ENCODE results near the gene MGST1.

- TF ChIP-seq, protein P1, sequence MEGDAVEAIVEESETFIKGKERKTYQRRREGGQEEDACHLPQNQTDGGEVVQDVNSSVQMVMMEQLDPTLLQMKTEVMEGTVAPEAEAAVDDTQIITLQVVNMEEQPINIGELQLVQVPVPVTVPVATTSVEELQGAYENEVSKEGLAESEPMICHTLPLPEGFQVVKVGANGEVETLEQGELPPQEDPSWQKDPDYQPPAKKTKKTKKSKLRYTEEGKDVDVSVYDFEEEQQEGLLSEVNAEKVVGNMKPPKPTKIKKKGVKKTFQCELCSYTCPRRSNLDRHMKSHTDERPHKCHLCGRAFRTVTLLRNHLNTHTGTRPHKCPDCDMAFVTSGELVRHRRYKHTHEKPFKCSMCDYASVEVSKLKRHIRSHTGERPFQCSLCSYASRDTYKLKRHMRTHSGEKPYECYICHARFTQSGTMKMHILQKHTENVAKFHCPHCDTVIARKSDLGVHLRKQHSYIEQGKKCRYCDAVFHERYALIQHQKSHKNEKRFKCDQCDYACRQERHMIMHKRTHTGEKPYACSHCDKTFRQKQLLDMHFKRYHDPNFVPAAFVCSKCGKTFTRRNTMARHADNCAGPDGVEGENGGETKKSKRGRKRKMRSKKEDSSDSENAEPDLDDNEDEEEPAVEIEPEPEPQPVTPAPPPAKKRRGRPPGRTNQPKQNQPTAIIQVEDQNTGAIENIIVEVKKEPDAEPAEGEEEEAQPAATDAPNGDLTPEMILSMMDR (optimal IDR thresholded peaks at IDR 0.05 in 1 of 3, IDR thresholded peaks at IDR 0.05 in 1 of 3, conservative IDR thresholded peaks at IDR 0.05 in 1 of 3; ENCODE audit: extremely low read depth in 1 of 3, insufficient read depth in 2 of 3, low read length in 3 of 3): no peak
- TF ChIP-seq EZH2 (IDR thresholded peaks at IDR 0.05; ENCODE audit: low read length): no peak
Observed at GRCh38 chr12:16362550-16362949, 15.1 kb downstream of the MGST1 start.
